GM19324 (cell line): ENCODE results near the gene PKHD1.
"Not testable (repeated sequence)": the region's sequence is repeated elsewhere in the genome, so short reads cannot be mapped to it uniquely, and the experiment has no call there.

Experiments used
- ATAC-seq: cut with Tn5 transposase; IDR thresholded peaks from one replicate; pipeline ENCODE4 v1.9.1; 2021; ENCODE audit warnings: mild to moderate bottlenecking, moderate library complexity; ENCODE audit not compliant: unreplicated experiment, low FRiP score

Gene PKHD1

DNA sequence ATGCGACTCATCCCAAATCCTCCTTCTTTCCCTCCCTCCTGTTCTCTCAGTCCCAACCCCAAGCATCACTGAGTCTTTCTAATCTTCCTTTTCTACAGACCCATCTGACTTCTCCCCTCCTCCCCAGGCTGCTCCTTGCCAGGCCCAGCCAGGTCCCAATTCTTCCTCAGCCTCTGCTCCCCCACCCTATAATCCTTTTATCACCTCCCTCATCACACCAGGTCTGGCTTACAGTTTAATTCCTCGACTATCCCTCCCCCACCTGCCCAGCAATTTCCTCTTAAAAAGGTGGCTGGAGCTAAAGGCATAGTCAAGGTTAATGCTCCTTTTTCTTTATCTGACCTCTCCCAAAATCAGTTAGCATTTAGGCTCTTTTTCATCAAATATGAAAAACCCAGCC is 147.7 kb downstream of the PKHD1 start:
- not testable (repeated sequence) for ATAC-seq

DNA sequence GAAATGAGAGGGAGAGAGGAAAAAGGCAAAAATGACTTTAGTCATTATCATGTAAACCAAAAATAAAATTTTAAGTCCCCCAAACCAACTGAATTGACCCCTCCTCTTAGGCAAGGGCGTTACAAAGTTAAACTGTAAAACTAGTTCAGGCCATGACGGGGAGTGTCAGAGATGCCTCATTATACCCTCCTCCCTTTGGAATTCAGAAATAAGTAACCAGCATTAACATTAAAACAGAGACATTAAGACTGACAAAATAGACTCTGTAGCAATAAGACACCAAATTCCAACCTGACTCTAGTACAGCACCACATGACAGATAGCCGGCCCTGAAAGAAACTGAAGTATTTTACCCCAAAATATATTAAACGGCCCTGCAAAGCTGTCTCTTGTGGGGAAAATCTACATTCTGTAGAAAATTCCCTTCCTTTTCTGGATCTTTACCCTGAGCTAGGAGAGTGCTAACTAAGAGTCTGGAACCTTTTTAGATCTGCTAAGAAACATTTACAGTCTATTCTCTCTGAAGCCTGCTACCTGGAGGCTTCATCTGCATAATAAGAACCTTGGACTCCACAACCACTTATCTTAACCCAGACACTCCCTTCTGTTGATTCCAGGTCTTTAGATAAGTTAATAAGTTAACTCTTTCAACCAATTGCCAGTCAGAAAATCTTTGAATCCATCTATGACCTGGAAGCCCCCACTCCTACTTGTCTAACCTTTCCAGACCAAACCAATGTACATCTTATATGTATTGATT is 150.7 kb downstream of the PKHD1 start:
- no peak for ATAC-seq

DNA sequence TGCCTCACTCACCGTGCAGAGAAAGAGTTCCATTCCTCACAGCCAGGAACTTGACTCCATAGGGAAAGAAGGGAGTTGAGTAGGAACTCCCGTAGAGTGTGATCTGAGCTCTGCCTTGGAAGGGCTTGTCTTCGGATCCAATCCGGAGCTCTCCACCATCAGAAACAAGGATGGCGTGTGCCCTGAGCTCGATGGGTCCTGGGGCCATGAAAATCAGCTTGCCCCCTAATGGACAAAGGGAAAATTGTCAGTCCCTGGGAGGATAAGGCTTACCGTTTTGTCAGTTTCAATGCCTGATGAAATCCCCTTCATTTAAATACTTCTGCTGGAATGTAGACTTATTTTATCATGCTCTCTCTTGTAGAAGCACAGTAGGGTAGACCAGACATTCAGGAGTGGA is 153.3 kb downstream of the PKHD1 start:
- ATAC-seq = no peak

DNA sequence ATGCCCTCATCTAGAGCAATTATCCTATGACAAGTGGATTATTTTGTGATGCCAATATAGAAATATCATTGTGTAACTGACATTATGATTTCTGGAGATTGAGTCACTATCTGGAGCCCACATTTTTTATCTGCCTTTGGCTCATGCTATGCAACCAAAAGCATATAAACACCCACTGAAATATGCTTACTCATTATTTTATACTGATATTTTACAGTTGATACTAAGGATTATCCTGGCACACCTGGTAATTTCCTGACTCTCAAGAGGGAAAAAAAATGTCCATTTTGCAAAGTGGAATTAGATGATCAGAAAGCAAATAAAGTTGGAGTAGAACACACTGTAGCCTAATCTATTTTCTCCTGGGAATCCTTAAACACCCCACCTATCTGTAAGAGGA is 154.5 kb downstream of the PKHD1 start:
- ATAC-seq = no peak

DNA sequence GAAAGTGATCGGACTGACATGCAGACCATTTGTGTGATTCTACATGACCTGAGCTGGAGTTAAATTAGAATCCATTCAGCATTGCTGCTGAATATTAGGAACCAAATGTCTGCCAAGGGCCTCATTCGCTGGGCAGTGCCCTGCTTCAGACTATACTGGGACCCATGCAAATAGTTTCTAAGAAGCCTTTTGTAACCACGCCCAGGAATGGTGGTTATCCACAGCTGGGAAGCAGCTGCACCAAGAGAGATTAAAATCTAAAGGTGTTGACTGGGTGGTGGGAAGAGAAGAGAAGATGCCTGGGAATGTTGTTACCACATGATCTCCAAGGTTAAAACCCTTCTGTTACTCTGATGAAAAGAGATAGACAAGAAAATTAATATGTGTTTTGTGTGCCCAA is 156.8 kb downstream of the PKHD1 start:
- ATAC-seq = no peak

DNA sequence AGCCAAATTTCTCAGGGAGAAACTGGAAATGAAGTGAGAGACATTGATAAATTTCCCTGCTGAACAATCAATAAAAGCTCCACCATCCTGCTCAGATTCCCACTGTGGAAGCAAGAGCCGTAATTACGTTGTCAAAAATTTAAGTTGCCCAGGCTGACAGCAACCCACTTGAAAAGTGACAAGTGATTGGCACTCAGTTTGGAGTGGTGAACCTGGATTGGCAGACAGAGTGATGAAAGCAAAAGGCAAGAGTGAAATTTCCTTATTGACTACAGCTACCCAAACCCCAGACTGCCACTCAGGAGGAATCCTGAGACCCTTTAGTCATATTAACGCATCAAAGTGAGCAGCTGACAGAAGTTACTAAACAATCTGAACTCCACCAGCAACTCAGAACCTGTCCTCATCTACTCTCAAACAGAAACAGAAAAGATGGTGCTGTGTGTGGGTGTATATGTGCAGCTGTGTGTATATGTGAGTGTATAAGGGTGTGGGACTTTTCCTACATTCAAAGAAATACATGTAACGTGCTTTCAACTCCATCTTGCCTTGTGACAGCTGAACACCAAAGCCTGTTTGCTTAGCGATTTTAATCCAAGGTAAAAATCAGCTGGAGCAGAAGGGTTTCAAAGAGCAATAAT is 157.4 kb downstream of the PKHD1 start:
- no peak for ATAC-seq

DNA sequence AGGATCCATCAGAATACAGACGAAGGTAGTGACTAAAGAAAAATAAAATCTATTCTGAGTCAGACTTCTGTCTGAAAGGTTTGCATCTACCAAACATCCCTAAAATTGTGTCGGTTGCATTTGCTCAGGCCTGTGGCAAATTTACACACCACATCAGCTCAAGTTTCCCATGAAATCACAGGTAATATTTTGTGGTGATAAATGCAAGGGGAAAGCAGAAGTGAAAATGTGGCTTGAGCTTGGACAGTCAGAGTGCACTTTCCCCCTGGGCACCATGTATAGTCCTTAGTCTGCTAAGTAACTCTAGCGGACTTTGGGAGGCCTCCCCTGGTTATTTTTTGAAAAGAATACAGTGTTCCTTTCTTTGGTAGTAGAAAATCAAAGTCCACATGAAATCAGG is 159.1 kb downstream of the PKHD1 start:
- ATAC-seq = peak; percentile 67

DNA sequence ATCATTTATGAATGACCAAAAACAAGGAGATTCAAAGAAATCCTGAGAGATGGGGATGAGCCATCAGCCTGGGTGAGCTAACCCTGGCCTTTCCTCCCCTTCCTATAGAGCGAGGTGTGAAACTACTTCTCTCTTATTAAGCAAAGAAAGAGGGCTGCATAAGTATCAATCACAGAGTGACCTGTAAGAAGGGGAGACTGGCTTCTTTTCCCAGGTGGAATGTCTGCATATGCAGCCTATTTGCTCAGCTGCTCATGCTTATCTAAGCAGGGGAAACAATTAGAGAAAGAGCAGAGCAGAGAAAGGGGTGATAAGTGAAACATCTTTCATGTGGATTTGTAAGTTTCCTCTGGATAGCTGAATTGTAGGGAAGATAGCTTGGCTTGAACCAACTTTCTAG is 160.0 kb downstream of the PKHD1 start:
- no peak for ATAC-seq

DNA sequence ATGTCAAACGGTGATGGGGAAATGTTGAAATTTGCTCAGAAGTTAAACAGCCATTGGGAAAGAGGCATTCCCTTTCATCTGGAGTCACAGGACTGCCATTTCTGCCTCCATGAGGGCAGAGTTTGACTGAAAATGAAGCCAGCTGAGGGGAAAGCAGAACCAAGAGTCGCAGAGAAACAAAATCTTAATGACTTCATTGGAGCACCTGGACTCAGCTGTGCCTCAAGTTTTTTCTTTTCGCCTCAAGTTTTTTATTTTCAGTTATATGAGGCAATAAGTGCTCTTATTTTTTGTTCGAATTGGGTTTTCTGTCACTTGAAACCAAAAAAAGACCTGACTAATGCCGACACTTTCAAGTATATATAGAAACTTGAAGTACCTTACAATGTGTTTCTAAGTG is 161.3 kb downstream of the PKHD1 start:
- no peak for ATAC-seq

DNA sequence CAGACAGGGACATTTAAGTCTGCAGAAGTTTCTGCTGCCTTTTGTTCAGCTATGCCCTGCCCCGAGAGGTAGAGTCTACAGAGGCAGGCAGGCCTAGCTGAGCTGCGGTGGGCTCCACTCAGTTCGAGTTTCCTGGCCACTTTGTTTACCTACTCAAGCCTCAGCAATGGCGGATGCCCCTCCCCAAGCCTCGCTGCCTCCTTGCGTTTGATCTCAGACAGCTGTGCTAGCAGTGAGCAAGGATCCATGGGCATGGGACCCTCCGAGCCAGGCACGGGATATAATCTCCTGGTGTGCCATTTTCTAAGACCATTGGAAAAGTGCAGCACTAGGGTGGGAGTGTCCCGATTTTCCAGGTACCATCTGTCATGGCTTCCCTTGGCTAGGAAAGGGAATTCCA is 164.9 kb downstream of the PKHD1 start:
- ATAC-seq = not testable (repeated sequence)

DNA sequence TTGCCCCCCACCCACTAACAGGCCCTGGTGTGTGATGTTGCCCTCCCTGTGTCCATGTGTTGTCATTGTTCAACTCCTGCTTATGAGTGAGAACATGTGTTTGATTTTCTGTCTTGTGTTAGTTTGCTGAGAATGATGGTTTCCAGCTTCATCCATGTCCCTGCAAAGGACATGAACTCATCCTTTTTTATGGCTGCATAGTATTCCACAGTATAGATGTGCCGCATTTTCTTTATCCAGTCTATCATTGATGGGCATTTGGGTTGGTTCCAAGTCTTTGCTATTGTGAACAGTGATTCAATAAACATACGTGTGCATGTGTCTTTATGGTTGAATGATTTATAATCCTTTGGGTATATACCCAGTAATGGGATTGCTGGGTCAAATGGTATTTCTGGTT is 169.1 kb downstream of the PKHD1 start:
- not testable (repeated sequence) for ATAC-seq

DNA sequence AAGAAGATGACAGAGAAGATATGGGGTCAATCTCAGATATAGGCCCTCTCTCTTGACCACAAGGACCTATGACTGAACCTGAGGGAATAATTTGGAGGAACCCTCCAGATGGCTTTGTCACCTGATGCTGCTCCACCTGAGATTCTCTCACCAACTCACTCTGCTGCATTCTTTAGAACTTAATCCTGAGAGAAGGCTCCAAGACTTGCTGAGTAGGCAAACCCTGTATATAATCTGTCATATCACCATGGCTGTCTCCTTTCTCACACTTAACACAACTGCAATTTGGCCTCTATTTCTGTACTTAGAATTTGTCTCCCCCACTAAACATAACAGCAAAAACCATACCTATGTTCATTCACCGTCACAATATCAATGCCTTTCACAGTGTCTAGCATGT is 172.3 kb downstream of the PKHD1 start:
- no peak for ATAC-seq

DNA sequence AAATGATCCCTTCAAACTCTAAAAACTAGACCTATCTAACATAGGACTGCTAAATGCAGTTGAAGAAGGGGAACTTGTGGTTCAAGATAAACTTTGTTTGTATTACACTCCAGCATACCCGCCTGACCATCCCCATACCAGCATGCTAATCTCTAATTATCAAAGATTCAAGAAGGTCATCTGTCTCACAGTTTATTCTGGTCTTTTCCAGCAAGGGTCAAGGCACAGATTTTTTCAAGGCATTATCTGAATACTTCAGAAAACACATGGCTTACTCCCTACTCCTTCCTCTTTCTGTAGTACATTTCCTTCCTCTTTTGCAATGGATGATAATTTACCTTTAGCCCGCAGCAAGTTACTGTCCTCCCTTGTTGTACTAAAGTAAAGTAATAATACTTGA is 174.1 kb downstream of the PKHD1 start:
- ATAC-seq = no peak

DNA sequence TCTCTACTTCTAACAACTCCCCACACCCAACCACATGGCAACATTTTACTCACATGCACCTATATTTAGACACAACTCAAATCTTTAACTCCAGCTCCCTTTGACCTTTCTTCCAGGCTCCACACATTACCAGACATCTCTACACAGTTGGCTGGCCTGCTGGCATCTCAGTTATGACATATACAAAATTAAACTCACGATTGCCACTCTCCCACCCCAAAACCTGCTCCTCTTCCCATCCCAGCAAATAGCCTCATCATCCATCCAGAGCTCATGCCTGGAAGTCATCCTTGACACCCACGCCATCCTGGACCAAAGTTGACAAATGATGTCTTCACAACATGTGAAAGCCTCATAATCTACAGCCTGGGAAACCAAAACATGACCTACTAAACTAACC is 176.6 kb downstream of the PKHD1 start:
- no peak for ATAC-seq

DNA sequence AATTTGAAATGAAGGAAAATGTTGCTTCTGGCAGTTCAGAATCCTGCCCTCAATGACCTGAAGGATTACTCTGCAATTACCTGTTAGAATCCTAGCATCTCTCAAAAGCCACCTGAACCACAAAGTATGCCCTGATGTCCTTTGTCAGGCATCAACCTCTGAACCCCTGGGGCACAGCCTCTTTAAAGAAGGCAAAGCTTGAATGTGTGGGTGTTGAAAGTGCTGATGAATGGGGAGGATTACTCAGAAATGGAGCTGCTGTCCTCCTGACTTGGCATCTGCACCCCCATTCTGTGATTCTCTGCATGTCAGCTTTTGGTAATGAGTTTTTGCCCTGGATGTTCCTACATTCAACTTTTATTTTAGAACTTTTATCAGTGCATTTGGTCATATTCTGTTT is 179.2 kb downstream of the PKHD1 start:
- ATAC-seq = no peak

DNA sequence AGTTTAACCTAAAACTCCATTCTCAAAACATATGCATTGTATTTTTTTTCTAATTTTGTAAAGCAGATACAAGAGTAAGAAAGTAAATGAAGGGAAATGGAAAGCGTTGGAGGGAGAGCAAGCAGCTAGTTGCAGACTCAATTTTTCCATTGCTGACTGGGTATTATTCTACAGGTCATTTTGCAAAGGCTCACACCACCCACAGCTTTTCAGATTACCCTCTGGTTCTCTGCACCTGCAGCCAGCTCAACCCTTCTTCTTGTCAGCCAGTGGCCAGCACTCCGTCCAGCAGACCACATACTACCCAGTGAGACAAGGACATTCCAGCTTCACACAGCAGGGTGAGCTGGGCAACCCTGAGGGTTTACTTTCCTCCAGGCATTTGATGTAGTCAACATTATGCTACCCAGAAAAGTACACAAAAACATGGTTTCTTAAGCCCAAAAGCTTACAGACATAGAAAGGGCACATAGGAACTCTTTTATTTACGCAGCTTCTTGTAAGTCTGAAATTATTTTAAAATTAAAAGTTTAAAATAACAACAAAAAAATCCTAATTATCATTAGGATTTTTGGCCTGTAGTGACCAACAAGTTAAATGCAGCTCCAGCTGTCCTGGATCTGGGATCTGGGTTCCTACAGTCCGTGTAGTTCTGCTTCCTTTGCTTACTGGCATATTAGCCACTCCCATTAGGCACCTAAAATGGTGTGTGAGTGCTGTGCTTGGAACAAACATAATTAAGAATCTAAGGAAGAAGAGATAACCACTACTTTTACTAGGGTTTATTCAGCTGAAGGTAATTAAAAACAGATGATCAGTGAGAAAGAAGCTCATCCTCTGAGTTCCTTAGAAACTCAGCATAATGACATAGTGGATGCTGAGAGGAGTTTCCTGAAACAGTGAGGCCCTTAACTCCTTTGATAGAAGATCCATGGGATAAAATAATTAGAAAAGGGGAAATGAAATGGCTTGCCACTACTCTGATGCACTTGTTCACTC is 185.3 kb downstream of the PKHD1 start:
- no peak for ATAC-seq

DNA sequence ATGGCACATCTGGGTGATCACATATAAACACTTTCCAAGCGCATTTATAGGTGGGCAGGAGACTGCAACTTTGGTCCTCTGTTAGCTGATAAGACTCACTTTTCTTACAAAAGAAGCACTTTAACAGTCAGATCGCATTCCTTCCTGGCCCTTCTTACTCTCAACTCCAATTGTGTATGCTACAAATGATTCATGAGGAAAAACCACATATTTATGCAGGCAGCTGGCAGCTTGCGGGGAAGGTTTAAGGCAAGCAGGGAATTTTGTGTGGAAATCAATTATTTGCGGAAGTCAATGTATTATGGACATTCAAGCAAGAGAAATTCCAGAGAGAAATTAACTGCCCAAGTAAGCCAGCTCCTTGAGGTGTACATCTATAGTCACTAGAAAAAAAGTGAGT is 194.0 kb downstream of the PKHD1 start:
- no peak for ATAC-seq

DNA sequence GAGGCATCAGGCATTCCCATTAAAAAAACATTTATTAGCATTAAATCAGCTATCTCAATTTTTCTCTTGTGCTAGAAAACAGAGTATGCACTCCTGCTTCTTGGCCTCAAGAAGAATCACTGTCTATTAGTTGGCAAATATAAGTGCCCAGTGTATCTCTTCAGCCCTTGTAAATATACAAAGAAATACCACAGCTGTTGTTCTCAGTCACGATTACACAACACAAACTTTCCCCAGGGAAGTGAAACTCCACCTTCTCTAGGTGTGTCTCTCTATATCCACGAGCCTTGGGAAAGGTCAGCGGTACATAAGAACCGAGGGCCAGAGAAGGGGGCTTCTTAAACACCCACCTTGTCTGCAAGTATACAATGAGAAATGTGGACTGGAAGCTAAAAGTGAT is 194.7 kb downstream of the PKHD1 start:
- ATAC-seq = no peak

DNA sequence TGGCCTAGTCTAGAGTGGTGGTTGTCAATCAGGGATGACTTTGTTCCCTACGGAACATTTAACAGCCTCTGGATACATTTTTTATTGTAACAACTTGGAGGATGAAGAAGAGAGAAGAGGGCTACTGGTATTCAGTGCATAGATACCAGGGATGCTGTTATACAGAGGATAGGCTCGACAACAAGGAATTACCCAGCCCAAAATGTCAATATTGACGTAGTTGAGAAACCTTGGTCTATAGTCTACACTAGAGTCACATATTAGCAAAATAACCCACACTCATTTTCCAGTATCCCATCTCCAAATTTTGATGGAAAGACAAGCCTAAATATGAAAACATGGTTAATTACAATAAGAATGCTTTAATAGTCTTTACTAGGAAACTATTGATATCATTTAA is 195.1 kb downstream of the PKHD1 start:
- ATAC-seq = no peak

DNA sequence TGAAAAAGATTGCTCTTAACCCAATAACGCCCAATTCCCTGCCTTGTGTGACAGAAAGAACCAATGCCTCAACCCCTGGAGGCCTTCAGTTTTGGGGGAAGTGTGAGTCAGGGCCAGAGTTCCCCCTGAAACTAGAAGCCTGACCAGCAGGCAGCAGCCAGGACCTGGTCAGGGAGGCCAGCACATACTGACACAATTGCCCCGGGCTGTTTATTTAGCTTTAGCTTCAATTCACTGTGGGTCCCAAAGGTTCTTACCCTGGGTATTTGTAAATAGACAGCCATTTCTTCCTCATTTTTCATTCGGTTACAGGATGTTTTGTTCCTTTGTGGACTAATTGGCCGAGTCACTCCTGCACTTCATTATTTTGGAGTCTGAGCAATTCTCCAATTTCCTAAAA is 195.6 kb downstream of the PKHD1 start:
- no peak for ATAC-seq

DNA sequence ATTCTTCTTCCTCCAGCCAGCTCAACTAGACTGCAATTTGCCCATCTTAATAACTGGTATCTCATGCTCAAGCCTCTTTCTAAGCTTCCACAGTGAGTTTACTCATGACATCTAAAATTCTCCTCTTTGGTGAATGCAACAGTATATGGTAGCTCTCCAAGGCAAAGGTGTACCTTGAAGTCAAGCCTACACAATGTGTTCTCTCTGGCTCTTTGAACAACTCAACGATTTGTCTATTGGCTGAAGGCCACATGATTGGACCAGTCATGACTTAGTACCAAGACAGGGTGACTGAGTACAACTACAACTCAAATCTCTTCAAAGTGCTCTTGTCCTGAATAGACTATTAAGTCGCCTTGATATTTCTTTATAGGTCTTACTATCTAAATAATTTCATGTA is 199.6 kb downstream of the PKHD1 start:
- ATAC-seq = no peak
